Caco-2 (cell line): ENCODE measurements around the gene CUL9. TPM values are rescaled to one million over a fixed set of nuclear protein-coding genes. Genes with fewer than 3 reads are reported as not detected.

Experiments
- BruUV-seq: library from RNA; stranded (reverse); fragments of 400-500 nt; replicated peaks from 2 replicates; lab custom pipeline; 2021; lab: Mats Ljungman, UMichigan
- CTCF ChIA-PET: fragments of 300-600 bp; sonication (Branson Sonifier 250); formaldehyde crosslinking; loops from one replicate; lab custom pipeline; 2022; ENCODE audit warnings: antibody characterized with exemption; lab: Charles Lee
- POLR2A ChIA-PET: fragments of 300-600 bp; sonication (Branson Sonifier 250); formaldehyde crosslinking; loops from one replicate; lab custom pipeline; 2022; ENCODE audit warnings: antibody characterized with exemption; lab: Charles Lee
- DNase-seq, 2 experiments: peaks; one replicate each; pipeline versions ENCODE4 v3.0.0 to v3.0.0-alpha.2; 2020 to 2022
- H3K27me3 ChIP-seq: replicated peaks from 2 replicates; pipeline ENCODE4 v1.6.0; 2011; ENCODE audit warnings: low read length; ENCODE audit not compliant: control insufficient read depth, insufficient read depth
- H3K36me3 ChIP-seq: 2 replicates; pipeline ENCODE4 v1.5.1; 2011; ENCODE audit warnings: low read length; ENCODE audit not compliant: control insufficient read depth, insufficient read depth
- H3K4me1 ChIP-seq: fragments of 250-450 bp; sonication (Bioruptor Pico); 2 replicates; pipeline ENCODE4 v1.5.1; 2020; ENCODE audit warnings: mild to moderate bottlenecking
- H3K4me3 ChIP-seq: 2 replicates; pipeline ENCODE4 v1.5.1; 2011; ENCODE audit warnings: low read depth, mild to moderate bottlenecking, control low read depth, low read length
- H3K9me3 ChIP-seq: fragments of 250-450 bp; sonication (Bioruptor Pico); 2 replicates; pipeline ENCODE4 v1.5.1; 2020; ENCODE audit warnings: mild to moderate bottlenecking, moderate library complexity
- H3K27ac Mint-ChIP-seq: one replicate; pipeline ENCODE4 v1.8.0; 2022; ENCODE audit warnings: mixed read lengths; ENCODE audit not compliant: unreplicated experiment
- H3K27me3 Mint-ChIP-seq: one replicate; pipeline ENCODE4 v1.8.0; 2022; ENCODE audit warnings: mixed read lengths; ENCODE audit not compliant: insufficient read depth, unreplicated experiment
- H3K36me3 Mint-ChIP-seq: one replicate; pipeline ENCODE4 v1.8.0; 2022; ENCODE audit warnings: mild to moderate bottlenecking, mixed read lengths; ENCODE audit not compliant: insufficient read depth, unreplicated experiment
- H3K4me1 Mint-ChIP-seq: one replicate; pipeline ENCODE4 v1.8.0; 2022; ENCODE audit warnings: low read depth, mixed read lengths; ENCODE audit not compliant: unreplicated experiment
- H3K4me3 Mint-ChIP-seq: one replicate; pipeline ENCODE4 v1.8.0; 2022; ENCODE audit warnings: mild to moderate bottlenecking, moderate library complexity, mixed read lengths; ENCODE audit not compliant: unreplicated experiment
- H3K9me3 Mint-ChIP-seq: one replicate; pipeline ENCODE4 v1.8.0; 2022; ENCODE audit warnings: mixed read lengths; ENCODE audit not compliant: unreplicated experiment
- intact Hi-C: fragments of 100-400 bp; cut with micrococcal nuclease; formaldehyde crosslinking; loops from one replicate; pipeline ENCODE4 v1.10.0; 2022; ENCODE audit not compliant: unreplicated experiment
- total RNA-seq: library from RNA; stranded (reverse); gene quantifications from 2 replicates; pipeline ENCODE4 v1.2.3, GENCODE V29; 2022
- TF ChIP-seq, protein P1 (sequence below), 2 experiments: fragments of 200-600 bp in 1 of 2; IDR thresholded peaks; 1 replicate in 1 of 2; 2 replicates in 1 of 2; pipeline versions ENCODE4 v1.5.1 to v1.8.0; 2011 to 2022; ENCODE audit warnings: antibody characterized with exemption in 1 of 2, control low read depth in 1 of 2, inconsistent platforms in 1 of 2, low read depth in 1 of 2, low read length in 1 of 2, mild to moderate bottlenecking in 1 of 2, moderate library complexity in 1 of 2; ENCODE audit not compliant: insufficient read depth in 1 of 2, severe bottlenecking in 1 of 2, unreplicated experiment in 1 of 2

The CUL9 gene
- total RNA-seq, 1 experiment from 2014 or later, result 16.7 TPM

DNA sequence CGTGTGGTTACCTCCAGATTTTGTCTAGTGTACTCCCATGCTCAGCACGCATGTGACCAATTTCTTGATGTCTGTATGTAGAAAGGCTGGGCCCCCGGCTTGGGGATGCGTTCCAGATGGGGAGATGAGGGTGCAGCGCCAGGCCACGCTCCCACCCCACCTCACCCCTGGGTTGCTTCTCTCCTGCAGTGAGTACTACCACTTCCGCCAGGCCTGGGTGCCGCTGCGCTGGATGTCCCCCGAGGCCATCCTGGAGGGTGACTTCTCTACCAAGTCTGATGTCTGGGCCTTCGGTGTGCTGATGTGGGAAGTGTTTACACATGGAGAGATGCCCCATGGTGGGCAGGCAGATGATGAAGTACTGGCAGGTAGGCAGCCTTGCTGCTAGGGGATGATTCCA, 22.4 kb upstream of the CUL9 start:
- no peaks in the 10 kb centered on the region for H3K27me3 Mint-ChIP-seq
- no peaks in the 10 kb centered on the region for H3K9me3 Mint-ChIP-seq
- CTCF ChIA-PET, result no interaction called here

DNA sequence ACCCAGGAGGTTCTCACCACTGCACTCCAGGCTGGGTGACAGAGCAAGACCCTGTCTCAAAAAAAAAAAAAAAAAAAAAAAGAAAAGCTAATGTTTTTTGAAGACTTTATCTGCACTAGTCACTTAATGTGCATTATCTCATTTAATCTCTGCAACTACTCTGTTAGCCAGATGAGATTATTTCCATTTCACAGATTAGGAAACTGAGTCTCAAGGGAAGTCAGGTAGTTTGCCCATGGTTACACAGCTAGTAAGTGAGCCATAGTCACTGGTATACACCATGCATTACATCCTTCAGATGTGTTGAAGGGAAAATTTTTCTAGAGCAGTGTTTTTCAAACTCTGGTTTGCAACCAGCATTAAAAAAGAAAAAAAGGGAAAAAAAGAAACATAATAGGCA, 18.1 kb upstream of the CUL9 start:
- intact Hi-C loops, result no loop called here
- no TSS peak for BruUV-seq
- Histone ChIP-seq H3K36me3 (no peaks in the 10 kb centered on the region), H3K27me3 (no peaks in the 10 kb centered on the region), H3K4me3 (no peak overlapping the region), H3K4me1 (no peaks in the 10 kb centered on the region), H3K9me3 (no peaks in the 10 kb centered on the region)
- H3K27me3 Mint-ChIP-seq, result no peaks in the 10 kb centered on the region
- H3K4me1 Mint-ChIP-seq, result no peaks in the 10 kb centered on the region
- TF ChIP-seq, protein P1, sequence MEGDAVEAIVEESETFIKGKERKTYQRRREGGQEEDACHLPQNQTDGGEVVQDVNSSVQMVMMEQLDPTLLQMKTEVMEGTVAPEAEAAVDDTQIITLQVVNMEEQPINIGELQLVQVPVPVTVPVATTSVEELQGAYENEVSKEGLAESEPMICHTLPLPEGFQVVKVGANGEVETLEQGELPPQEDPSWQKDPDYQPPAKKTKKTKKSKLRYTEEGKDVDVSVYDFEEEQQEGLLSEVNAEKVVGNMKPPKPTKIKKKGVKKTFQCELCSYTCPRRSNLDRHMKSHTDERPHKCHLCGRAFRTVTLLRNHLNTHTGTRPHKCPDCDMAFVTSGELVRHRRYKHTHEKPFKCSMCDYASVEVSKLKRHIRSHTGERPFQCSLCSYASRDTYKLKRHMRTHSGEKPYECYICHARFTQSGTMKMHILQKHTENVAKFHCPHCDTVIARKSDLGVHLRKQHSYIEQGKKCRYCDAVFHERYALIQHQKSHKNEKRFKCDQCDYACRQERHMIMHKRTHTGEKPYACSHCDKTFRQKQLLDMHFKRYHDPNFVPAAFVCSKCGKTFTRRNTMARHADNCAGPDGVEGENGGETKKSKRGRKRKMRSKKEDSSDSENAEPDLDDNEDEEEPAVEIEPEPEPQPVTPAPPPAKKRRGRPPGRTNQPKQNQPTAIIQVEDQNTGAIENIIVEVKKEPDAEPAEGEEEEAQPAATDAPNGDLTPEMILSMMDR (IDR thresholded peaks at IDR 0.05; ENCODE audit: insufficient read depth in 1 of 2, low read depth in 1 of 2, low read length in 1 of 2, severe bottlenecking in 1 of 2, unreplicated experiment in 1 of 2), result no peak
- H3K4me3 Mint-ChIP-seq, result no peak overlapping the region
- peaks cover 9% of the 10 kb centered on the region for H3K36me3 Mint-ChIP-seq
- CTCF ChIA-PET, result interaction anchor here (0.7 kb wide), 1 partner anchor 112 kb away, joined by 4 read pairs; no protein-coding TSS in a partner anchor
- DNase-seq, result no peak
- POLR2A ChIA-PET, result interaction anchor here (0.6 to 1.0 kb wide), 4 partner anchors 9 to 206 kb away, joined by 4 to 6 read pairs (median 4); no protein-coding TSS in a partner anchor
- H3K27ac Mint-ChIP-seq, result no peak overlapping the region
- no peaks in the 10 kb centered on the region for H3K9me3 Mint-ChIP-seq

More for the DNA sequence above, 22.4 kb upstream of the CUL9 start:
- H3K27ac Mint-ChIP-seq, result no peak overlapping the region
- peaks cover 26% of the 10 kb centered on the region for H3K36me3 Mint-ChIP-seq
- H3K9me3 ChIP-seq, result no peaks in the 10 kb centered on the region
- no TSS peak for BruUV-seq
- no peak overlapping the region for H3K4me3 ChIP-seq
- TF ChIP-seq, protein P1 (IDR thresholded peaks at IDR 0.05; ENCODE audit: insufficient read depth in 1 of 2, low read depth in 1 of 2, low read length in 1 of 2, severe bottlenecking in 1 of 2, unreplicated experiment in 1 of 2), result no peak
- H3K4me1 Mint-ChIP-seq, result no peaks in the 10 kb centered on the region
- H3K4me3 Mint-ChIP-seq, result no peak overlapping the region
- no peaks in the 10 kb centered on the region for H3K27me3 ChIP-seq
- intact Hi-C loops, result no loop called here
- DNase-seq, result no peak
- POLR2A ChIA-PET, result no interaction called here
- no peaks in the 10 kb centered on the region for H3K36me3 ChIP-seq
- no peaks in the 10 kb centered on the region for H3K4me1 ChIP-seq

DNA sequence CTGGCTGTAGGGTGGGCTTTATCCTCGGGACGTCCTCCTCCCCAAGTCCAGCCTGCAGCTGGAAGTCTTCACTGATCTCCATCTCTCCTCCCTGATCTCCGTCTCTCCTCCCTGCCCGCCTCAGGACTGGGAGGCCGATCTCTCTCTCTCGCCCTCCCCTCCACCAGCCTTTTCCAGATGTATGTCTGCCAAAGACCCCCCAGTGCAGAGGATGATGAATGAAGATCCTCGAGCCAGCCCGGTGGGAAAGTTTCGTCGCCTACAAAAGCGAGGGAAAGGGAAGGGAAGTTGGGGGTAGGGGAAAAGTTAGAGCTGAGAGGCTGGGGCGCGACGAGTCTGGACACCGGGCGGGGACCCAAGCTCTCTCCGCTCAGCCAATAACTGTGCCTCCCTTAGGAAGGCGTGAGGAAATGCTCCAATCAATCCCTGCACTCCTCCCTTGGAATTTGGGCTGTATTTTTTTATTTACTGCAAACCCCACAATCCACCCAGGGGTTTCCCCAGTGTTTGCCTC, 11.5 kb upstream of the CUL9 start:
- no peaks in the 10 kb centered on the region for H3K27me3 ChIP-seq
- H3K27me3 Mint-ChIP-seq, result no peaks in the 10 kb centered on the region
- TF ChIP-seq, protein P1 (IDR thresholded peaks at IDR 0.05; ENCODE audit: insufficient read depth in 1 of 2, low read depth in 1 of 2, low read length in 1 of 2, severe bottlenecking in 1 of 2, unreplicated experiment in 1 of 2), result no peak
- H3K27ac Mint-ChIP-seq, result peak overlapping the region; percentile 91
- H3K36me3 Mint-ChIP-seq, result peaks cover 43% of the 10 kb centered on the region
- peaks cover 25% of the 10 kb centered on the region; the same call in 1 of the 2 replicates for H3K4me1 ChIP-seq
- H3K9me3 ChIP-seq, result no peaks in the 10 kb centered on the region
- H3K4me3 Mint-ChIP-seq, result peak overlapping the region; percentile 98
- H3K36me3 ChIP-seq, result no peaks in the 10 kb centered on the region
- POLR2A ChIA-PET, result interaction anchor here (0.6 to 1.5 kb wide), 10 partner anchors 12 to 266 kb away, joined by 3 to 16 read pairs (median 6); partner anchors contain the start of genes CNPY3, CUL7, CUL9 and KLC4
- peak overlapping the region; percentile 53 for H3K4me3 ChIP-seq
- no peaks in the 10 kb centered on the region for H3K9me3 Mint-ChIP-seq
- peaks cover 12% of the 10 kb centered on the region for H3K4me1 Mint-ChIP-seq
- BruUV-seq, result TSS peak; percentile 93
- CTCF ChIA-PET, result no interaction called here
- DNase-seq, result peak in 1 of 2 experiments; percentile 79
- intact Hi-C loops, result loop anchor here (5.0 kb wide), 2 partner anchors 57 to 197 kb away; partner anchors contain the start of genes DNPH1 and ZNF318
